ENCODE data around the gene QKI.

GRCh38 chr6:163491737-163492300, 77.3 kb downstream of the QKI start:
- TF ChIP-seq CTCF (IDR thresholded peaks at IDR 0.05; ENCODE audit: poor library complexity) (no peak), EZH2phosphoT487 (IDR thresholded peaks at IDR 0.05; ENCODE audit: low read depth, severe bottlenecking, unreplicated experiment) (no peak)

Data from hepatocyte (in vitro differentiated cells).